HepG2 (cell line): ENCODE measurements around the gene PRDX5. TPM values are rescaled to one million over a fixed set of nuclear protein-coding genes. Genes with fewer than 3 reads are reported as not detected.
A peak's percentile ranks its signal among the peaks of the same experiment; 100 is the strongest.

Experiments
- HNF1B ChIP-seq: sonication (generic); formaldehyde crosslinking; IDR thresholded peaks from 2 replicates; pipeline ENCODE4 v1.5.1; 2020; ENCODE audit warnings: mild to moderate bottlenecking, moderate library complexity, missing genetic modification reagents
- HNRNPH1 ChIP-seq: fragments of 200-400 bp; formaldehyde crosslinking; optimal IDR thresholded peaks from 2 replicates; pipeline ENCODE3; 2017; ENCODE audit warnings: mild to moderate bottlenecking, low read depth, low read length
- ISL2 ChIP-seq: sonication (generic); formaldehyde crosslinking; IDR thresholded peaks from 2 replicates; pipeline ENCODE4 v1.5.0; 2020; ENCODE audit warnings: missing genetic modification reagents
- MYNN ChIP-seq: sonication (generic); formaldehyde crosslinking; IDR thresholded peaks from 2 replicates; pipeline ENCODE4 v1.4.0; 2020; ENCODE audit warnings: mild to moderate bottlenecking, low read depth, missing genetic modification reagents
- PATZ1 ChIP-seq: sonication (generic); formaldehyde crosslinking; IDR thresholded peaks from 2 replicates; pipeline ENCODE4 v1.4.0; 2020; ENCODE audit warnings: missing genetic modification reagents
- RBM39 ChIP-seq: fragments of 200-400 bp; formaldehyde crosslinking; IDR thresholded peaks from one replicate; pipeline ENCODE4 v1.6.1; 2018; ENCODE audit warnings: antibody characterized with exemption, mild to moderate bottlenecking, low read depth, low read length; ENCODE audit not compliant: poor library complexity, severe bottlenecking
- ZNF280B ChIP-seq: sonication (generic); formaldehyde crosslinking; IDR thresholded peaks from 2 replicates; pipeline ENCODE4 v1.5.0; 2020; ENCODE audit warnings: missing genetic modification reagents, mild to moderate bottlenecking, borderline replicate concordance
- ZNF367 ChIP-seq: sonication (generic); formaldehyde crosslinking; IDR thresholded peaks from 2 replicates; pipeline ENCODE4 v1.4.0; 2020; ENCODE audit warnings: missing genetic modification reagents, borderline replicate concordance
- ZNF605 ChIP-seq: sonication (generic); formaldehyde crosslinking; IDR thresholded peaks from 2 replicates; pipeline ENCODE4 v1.8.0; 2022; ENCODE audit warnings: mild to moderate bottlenecking, missing genetic modification reagents
- ZNF687 ChIP-seq: sonication (generic); formaldehyde crosslinking; IDR thresholded peaks from 2 replicates; pipeline ENCODE4 v1.5.1; 2020; ENCODE audit warnings: mild to moderate bottlenecking, missing genetic modification reagents, moderate library complexity
- polyA plus RNA-seq, 8 experiments: library from polyadenylated mRNA; depleted of rRNA in 3 of 8; stranded (reverse) in 7 of 8; unstranded in 1 of 8; fragments of >200 nt; fragmentation: Illumina TruSeq in 4 of 8; extraction: Trizol in 4 of 8; gene quantifications; 2 replicates each; pipeline versions ENCODE4 v1.2.1 to v1.2.3, GENCODE V29; 2011 to 2016; ENCODE audit warnings: low read depth in 4 of 8, missing spikeins in 1 of 8, mixed read lengths in 1 of 8; ENCODE audit not compliant: insufficient read depth in 1 of 8
- total RNA-seq, 5 experiments: library from RNA; depleted of rRNA; stranded (reverse); fragments of >200 nt; fragmentation: Illumina TruSeq; extraction: Trizol; gene quantifications; 2 replicates each; pipeline ENCODE4 v1.2.3, GENCODE V29; 2016; ENCODE audit warnings: low read depth in 1 of 5

PRDX5 gene
- total and polyA plus RNA-seq, 2 of the 13 experiments (the other 11 are each of a cell fraction or from before 2014, with no cell fraction given) = 215 to 311 TPM

GRCh38 chr11:64358536-64358906, 40.6 kb downstream of the PRDX5 start (continued):
- no peak for TF ChIP-seq ZNF605 (CRISPR knock-in tag)
- TF ChIP-seq PATZ1 (CRISPR knock-in tag) = peak; percentile 41; the same call in 1 of the 2 replicates
- TF ChIP-seq HNF1B = peak; percentile 25; the same call in 1 of the 2 replicates
- TF ChIP-seq RBM39 = peak; percentile 9
- 0 out of 2 replicates have a peak, but pooled peaks have one; percentile 19 for TF ChIP-seq ZNF367 (CRISPR knock-in tag)
- peak; percentile 51; the same call in 1 of the 2 replicates for TF ChIP-seq ISL2 (CRISPR knock-in tag)
- 0 out of 2 replicates have a peak, but pooled peaks have one; percentile 59 for TF ChIP-seq ZNF280B (CRISPR knock-in tag)
- 0 out of 2 replicates have a peak, but pooled peaks have one; percentile 56 for TF ChIP-seq MYNN
- peak; percentile 62 for TF ChIP-seq ZNF687 (CRISPR knock-in tag)
- no peak for TF ChIP-seq HNRNPH1
